Activated gamma-delta T cell treated with anti-CD3 and anti-CD28 coated beads, Interleukin-2, amount 50 U/mL, for 16 hours (primary cell): ENCODE data around the gene SSB.
"Not testable (repeated sequence)": the region's sequence is repeated elsewhere in the genome, so short reads cannot be mapped to it uniquely, and the experiment has no call there.

Experiments
- DNase-seq: peaks from one replicate; pipeline ENCODE4 v3.0.0-alpha.2; 2020; ENCODE audit warnings: low read depth

SSB gene

DNA sequence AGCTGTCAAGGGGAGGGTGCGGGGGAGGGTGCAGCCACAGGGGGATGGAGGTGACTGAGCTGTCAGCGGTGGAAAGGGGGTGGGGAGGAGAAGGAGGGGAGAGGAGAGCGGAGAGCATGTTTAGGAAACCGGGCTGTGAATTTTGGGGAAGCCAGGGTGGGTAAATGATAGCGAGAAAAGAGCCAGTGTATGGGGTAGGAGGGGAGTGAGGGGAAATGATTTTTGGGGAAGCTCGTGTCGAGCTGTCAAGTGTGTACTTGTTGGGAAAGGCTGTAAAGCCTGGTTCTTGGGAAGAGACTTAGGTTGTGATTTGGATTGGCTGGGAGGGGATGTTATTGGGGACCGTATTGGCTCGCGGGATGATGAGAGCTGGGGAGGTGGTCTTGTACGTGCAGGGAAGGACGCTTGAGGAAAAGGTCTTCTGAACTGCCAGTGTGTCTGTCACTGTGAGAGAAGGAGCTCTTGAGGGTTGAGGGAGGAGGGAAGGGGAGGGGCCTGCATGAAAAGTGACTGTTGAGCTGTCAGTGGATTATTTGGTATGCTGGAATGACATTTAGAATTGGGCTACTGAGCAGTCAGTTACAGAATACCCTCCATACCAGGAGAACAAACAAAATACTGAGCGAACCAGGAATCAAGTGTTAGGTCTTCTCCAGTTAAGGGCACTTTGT, 29.6 kb downstream of the SSB start:
- peak; percentile 33 for DNase-seq

DNA sequence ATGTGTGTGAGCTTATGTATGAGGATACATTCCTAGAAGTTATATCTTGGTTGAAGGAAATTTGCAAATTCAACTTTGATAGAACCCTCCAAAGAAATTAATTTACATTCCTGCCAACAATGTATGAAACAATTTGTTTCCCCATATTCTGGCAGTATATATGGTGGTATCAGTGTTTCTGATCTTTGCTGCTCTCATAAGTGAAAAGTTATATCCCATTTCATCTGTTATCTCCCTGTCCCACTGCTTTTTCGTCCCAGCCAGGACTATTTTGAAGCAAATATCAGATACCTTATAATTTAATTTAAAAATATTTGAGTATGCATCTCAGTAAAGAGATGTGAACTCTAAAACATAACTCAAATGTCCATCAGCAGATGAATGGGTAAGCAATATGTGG, 35.7 kb downstream of the SSB start:
- no peak for DNase-seq

DNA sequence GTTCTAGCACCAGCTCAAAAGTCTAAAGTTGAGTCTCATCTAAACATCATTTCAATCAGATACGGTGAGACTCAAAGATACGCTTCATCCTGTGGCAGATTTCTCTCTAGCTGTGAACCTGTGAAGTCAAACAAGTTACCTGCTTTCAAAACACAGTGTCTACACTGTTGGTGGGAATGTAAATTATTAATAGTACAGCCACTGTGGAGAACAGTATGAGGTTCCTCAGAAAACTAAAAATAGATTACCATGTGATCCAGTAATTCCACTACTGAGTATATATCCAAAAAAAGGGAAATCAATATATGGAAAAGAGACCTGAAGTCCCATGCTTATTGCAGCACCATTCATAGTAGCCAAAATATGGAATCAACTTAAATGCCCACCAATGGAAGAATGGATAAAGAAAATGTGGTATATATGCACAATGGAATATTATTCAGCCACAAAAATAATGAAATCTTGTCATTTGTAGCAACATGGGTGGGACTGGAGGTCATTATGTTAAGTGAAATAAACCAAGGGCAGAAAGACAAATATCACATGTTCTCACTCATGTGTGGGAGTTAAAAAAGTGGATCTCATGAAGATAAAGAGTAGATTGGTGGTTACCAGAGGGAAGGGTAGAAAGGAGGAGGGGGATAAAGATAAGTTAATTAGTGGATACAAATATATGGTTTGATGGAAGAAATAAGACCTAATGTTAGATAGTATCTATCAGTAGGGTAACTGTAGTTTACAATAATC, 40.2 kb downstream of the SSB start:
- DNase-seq = no peak

DNA sequence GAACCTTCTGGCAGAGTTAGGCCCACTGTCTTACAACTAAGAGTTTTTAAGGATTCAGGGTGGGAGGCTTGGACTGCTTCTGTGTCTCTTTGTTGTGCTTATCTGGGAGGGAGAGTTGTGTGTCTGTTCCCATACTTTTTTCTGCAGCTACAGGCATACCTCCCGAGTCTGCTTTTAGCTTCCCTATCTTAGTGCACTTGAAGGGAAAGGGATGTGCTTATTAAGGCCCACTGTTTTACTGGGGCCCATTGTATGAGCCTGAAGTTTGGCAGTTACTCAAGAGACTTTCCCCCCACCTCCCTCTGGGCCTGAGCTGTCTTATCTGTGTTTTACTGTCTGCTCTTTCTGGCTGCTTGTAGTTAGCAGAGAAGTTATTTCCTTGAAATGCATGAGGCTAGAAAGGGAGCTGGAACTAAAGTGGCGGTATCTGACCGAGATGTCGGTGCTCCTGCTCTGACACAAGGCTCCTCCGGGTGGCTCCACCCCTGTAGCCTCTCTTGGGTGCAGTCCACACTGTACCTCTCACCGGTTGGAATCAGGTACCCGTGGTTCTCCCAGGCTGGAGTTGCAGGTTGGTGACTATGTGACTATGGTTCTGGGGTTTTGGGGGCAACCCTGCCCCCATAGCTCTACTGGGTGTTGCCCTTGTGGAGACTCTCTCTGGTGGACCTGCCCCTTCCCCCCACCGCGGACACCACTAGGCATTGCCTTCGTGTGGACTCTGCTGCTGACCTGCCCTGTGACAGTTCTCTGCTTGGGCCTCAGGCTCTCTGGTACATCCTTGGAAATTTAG, 41.5 kb downstream of the SSB start:
- no peak for DNase-seq

DNA sequence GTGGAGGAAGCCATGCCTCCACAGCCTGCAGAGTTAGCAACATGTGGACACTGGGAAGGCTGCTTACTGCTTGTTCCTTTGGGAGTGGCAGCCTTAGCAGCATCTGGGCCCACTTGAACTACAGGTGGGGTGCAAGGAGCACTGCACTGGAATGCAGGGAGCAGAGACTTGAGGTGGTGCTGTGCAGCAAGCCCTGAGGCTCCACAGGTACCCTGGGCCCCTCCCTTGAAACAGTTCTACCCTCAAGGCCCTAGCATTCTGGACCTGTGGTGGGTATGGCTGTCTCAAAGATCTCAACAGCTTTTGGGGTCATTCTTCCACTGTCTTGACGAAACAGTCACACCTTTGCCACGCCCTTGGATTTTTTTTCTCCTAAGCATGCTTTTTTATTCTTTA, 42.1 kb downstream of the SSB start:
- DNase-seq = no peak

DNA sequence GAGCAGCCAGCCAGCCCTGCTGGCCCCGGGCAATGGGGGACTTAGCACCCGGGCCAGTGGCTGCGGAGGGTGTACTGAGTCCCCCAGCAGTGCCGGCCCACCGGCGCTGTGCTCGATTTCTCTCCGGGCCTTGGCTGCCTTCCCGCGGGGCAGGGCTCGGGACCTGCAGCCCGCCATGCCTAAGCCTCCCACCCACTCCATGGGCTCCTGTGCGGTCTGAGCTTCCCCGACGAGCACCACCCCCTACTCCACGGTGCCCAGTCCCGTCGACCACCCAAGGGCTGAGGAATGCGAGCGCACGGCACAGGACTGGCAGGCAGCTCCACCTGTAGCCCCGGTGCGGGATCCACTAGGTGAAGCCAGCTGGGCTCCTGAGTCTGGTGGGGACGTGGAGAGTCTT, 43.0 kb downstream of the SSB start:
- not testable (repeated sequence) for DNase-seq

DNA sequence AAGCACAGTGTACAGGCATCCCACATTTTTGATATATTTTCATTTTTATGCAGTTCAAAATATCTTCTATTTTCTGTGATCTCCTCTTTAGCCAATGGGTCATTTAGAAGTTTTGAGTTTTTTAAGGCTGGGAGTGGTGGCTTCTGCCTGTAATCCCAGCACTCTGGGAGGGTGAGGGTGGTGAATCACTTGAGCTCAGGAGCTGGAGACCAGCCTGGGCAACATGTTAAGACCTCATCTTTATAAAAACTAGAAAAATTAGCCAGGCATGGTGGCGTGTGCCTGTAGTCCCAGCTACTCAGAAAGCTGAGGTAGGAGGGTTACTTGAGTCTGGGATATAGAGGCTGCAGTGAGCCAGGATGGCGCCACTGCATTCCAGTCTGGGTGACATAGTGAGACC, 46.3 kb downstream of the SSB start:
- DNase-seq = no peak

DNA sequence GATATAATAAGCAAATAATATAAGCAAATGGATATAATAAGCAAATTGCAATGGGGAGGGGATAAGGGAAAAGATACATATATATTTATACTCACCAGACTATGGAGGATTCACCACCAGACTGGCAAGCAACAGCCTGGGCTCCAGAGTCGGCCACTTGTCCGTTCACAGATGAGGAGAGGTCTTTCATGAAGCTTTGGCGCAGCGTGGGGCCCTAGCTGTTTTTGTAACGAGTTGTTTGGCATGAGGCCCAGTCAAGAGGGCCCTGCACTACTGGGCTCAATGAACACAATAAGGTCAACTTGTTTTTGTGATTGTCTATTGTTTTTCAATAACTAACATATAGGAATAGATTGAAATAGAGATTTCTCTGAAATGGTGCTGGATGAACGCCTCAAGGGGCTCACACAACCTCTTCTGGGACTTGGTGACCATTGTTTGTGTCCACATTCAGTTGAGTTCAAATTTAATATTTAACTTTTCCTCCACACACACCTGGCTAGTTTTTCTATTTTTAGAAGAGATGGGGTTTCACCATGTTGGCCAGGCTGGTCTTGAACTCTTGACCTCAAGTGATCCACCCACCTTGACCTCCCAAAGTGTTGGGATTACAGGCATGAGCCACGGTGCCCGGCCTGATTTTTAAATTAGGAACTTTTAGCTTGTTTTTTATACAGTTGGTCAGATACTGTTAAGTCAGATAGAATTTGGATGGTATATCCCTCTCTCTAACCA, 50.5 kb downstream of the SSB start:
- not testable (repeated sequence) for DNase-seq

DNA sequence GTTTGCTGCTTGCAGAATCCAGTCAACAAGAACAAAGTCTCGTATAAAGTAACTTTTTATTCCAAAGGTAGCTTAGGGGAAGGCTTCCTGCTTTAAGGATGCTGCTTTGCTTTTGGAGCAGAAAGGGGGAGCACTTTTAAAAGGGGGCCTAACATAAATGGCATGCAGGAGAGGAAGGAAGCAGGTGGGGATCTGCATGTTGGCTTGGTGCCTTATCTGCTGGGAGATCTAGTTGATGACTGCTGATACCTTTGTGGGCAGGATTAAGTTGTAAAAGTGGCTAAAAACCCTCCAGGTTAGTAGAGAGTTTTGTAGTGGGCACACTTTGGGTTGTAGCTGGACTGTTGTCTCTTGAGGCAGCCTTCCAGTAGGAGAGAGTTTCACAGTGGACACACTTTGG, 51.0 kb downstream of the SSB start:
- no peak for DNase-seq

DNA sequence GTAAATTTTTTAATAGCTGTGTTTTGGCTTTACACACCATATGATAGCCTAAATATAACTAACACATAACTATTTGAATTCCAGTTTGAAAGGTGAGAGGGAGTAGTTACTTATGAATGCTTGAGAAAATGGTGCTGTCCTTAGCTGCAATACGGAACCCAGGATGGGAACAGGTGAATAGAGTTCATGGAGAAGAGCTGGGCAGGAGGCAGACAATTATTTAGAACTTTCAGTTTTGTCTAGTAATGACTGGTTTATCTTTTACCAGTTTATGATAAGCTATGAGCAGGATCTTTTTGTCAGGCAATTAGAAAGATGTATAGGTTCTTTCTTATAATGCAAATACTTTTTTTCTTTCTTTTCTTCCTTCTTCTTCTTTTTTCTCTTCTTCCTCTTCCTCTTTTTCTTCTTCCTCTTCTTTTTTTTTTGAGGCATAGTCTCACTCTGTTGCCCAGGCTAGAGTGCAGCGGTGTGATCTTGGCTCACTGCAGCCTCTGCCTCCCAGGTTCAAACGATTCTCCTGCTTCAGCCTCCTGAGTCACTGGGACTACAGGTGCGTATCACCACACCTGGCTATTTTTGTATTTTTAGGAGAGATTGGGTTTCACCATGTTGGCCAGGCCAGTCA, 54.5 kb downstream of the SSB start:
- DNase-seq = no peak

DNA sequence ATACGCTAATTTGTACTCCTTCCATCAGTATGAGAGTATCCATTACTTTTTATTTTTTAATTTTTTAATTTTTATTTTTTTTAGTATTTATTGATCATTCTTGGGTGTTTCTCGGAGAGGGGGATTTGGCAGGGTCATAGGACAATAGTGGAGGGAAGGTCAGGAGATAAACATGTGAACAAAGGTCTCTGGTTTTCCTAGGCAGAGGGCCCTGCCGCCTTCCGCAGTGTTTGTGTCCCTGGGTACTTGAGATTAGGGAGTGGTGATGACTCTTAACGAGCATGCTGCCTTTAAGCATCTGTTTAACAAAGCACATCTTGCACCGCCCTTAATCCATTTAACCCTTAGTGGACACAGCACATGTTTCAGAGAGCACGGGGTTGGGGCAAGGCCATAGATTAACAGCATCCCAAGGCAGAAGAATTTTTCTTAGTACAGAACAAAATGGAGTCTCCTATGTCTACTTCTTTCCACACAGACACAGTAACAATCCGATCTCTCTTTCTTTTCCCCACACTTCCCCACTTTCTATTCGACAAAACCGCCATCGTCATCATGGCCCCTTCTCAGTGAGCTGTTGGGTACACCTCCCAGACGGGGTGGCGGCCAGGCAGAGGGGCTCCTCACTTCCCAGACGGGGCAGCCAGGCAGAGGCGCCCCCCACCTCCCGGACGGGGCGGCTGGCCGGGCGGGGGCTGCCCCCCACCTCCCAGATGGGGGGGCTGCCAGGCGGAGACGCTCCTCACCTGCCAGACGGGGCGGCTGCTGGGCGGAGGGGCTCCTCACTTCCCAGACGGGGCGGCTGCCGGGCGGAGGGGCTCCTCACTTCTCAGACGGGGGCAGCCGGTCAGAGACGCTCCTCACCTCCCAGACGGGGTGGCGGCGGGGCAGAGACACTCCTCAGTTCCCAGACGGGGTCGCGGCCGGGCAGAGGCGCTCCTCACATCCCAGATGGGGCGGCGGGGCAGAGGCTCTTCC, 56.9 kb downstream of the SSB start:
- DNase-seq = not testable (repeated sequence)

DNA sequence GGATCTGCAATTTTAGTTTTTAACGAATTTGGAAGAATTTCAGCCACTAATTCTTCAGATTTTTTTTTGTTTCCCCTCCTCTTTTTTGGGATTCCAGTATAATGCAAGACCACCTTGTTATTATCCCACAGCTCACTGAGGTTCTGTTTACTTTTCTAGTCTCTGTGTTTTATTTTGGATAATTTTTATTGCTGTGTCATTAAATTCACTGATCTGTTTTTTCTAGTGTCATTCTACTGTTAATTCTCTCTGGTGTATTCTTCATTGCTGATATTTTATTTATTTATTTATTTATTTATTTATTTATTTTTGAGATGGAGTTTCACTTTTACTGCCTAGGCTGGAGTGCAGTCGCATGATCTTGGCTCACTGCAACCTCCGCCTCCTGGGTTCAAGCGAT, 60.8 kb downstream of the SSB start:
- DNase-seq = no peak

DNA sequence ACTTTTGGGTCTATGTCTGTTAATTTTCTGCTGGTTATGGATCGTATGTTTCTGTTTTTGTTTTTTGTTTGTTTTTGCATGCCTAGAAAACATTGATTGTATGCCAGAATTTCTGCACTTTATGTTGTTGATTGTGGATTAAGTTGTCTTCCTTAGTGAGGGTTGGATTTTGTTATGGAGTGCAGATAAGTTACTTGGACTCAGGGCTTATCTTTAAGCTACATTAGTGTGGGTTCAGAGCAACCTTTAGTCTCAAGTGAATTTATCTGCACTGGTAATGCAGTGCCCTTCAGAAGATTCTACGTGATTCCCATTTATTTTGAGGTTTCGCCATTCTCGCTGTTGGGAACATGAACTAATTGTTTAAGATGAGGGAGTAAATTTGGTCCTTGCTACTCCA, 61.5 kb downstream of the SSB start:
- no peak for DNase-seq
